BJ (cell line): Measurements from ENCODE around the gene HOXC6. TPM values are rescaled to one million over a fixed set of nuclear protein-coding genes. Genes with fewer than 3 reads are reported as not detected.

ENCODE experiments used
- CTCF ChIA-PET: fragments of 350-600 bp; formaldehyde crosslinking; extraction: SDS; loops from one replicate; lab custom pipeline; 2021; ENCODE audit warnings: antibody characterized with exemption, inconsistent platforms; lab: Yijun Ruan, JAX
- POLR2A ChIA-PET: fragments of 300-600 bp; sonication (Branson Sonifier 250); formaldehyde crosslinking; extraction: SDS; loops from one replicate; lab custom pipeline; 2021; ENCODE audit warnings: antibody characterized with exemption; lab: Charles Lee
- DNase-seq: peaks from one replicate; pipeline ENCODE4 v3.0.0-alpha.2; 2011; ENCODE audit warnings: low read depth
- H3K27me3 ChIP-seq: 2 replicates; pipeline ENCODE4 v1.6.0; 2011; ENCODE audit warnings: low read length; ENCODE audit not compliant: control insufficient read depth, insufficient read depth
- H3K36me3 ChIP-seq: 2 replicates; pipeline ENCODE4 v1.5.1; 2011; ENCODE audit warnings: low read length; ENCODE audit not compliant: control insufficient read depth, insufficient read depth
- H3K4me3 ChIP-seq: 2 replicates; pipeline ENCODE4 v1.5.1; 2011; ENCODE audit warnings: low read depth, mild to moderate bottlenecking, control low read depth, low read length
- CTCF ChIP-seq: IDR thresholded peaks from 2 replicates; pipeline ENCODE4 v1.5.1; 2011; ENCODE audit warnings: low read depth, mild to moderate bottlenecking, control low read depth, inconsistent platforms, low read length, moderate library complexity; ENCODE audit not compliant: insufficient read depth
- polyA plus RNA-seq: library from polyadenylated mRNA; depleted of rRNA; stranded (reverse); fragments of >200 nt; gene quantifications from 2 replicates; pipeline ENCODE4 v1.2.3, GENCODE V29; 2011

HOXC6 gene
- polyA plus RNA-seq, 1 experiment: 5.9 TPM

GRCh38 chr12:54045868-54046521, 17.8 kb downstream of the HOXC6 start:
- no peak overlapping the region for H3K4me3 ChIP-seq
- no peaks in the 10 kb centered on the region for H3K36me3 ChIP-seq
- TF ChIP-seq CTCF: no peak
- peaks cover 24% of the 10 kb centered on the region for H3K27me3 ChIP-seq
- CTCF ChIA-PET: no interaction called here
- no peak for DNase-seq
- POLR2A ChIA-PET: no interaction called here

GRCh38 chr12:54046809-54047159, 18.5 kb downstream of the HOXC6 start:
- H3K36me3 ChIP-seq: no peaks in the 10 kb centered on the region
- POLR2A ChIA-PET: no interaction called here
- H3K27me3 ChIP-seq: peaks cover 29% of the 10 kb centered on the region
- TF ChIP-seq CTCF: no peak
- no peak for DNase-seq
- no peak overlapping the region for H3K4me3 ChIP-seq
- CTCF ChIA-PET: no interaction called here

- ChIA-PET POLR2A (no interaction called here), CTCF (no interaction called here)
- no peak for DNase-seq
- Histone ChIP-seq H3K36me3 (no peaks in the 10 kb centered on the region), H3K4me3 (no peak overlapping the region), H3K27me3 (peaks cover 29% of the 10 kb centered on the region)
- TF ChIP-seq CTCF: no peak
Observed at GRCh38 chr12:54047160-54047963, 19.1 kb downstream of the HOXC6 start.

- TF ChIP-seq CTCF: no peak
- DNase-seq: no peak
- H3K4me3 ChIP-seq: no peak overlapping the region
- no peaks in the 10 kb centered on the region for H3K36me3 ChIP-seq
- POLR2A ChIA-PET: no interaction called here
- CTCF ChIA-PET: no interaction called here
- peaks cover 32% of the 10 kb centered on the region for H3K27me3 ChIP-seq
Observed at GRCh38 chr12:54047964-54048303, 19.7 kb downstream of the HOXC6 start.

GRCh38 chr12:54048406-54049093, 20.3 kb downstream of the HOXC6 start:
- no peak for TF ChIP-seq CTCF
- no peak for DNase-seq
- ChIA-PET POLR2A (no interaction called here), CTCF (no interaction called here)
- H3K27me3 ChIP-seq: peaks cover 33% of the 10 kb centered on the region
- H3K36me3 ChIP-seq: no peaks in the 10 kb centered on the region
- no peak overlapping the region for H3K4me3 ChIP-seq
